Testis (tissue), 3 donors: Measurements from ENCODE around the gene PDE4B. TPM values are rescaled to one million over a fixed set of nuclear protein-coding genes. Genes with fewer than 3 reads are reported as not detected.
A peak's percentile ranks its signal among the peaks of the same experiment; 100 is the strongest.

Experiments used
- DNase-seq: peaks from one replicate; pipeline ENCODE4 v3.0.0-alpha.2; 2019
- H3K27ac ChIP-seq, 2 donors: fragments of 200-600 bp; sonication (generic); one replicate each; pipeline ENCODE4 v1.5.1; 2019
- H3K27me3 ChIP-seq: fragments of 200-600 bp; sonication (generic); one replicate; pipeline ENCODE4 v1.5.1; 2019
- H3K36me3 ChIP-seq: fragments of 200-600 bp; sonication (generic); one replicate; pipeline ENCODE4 v1.5.1; 2017; ENCODE audit warnings: low read depth; ENCODE audit errors: missing control alignments
- H3K4me1 ChIP-seq: fragments of 200-600 bp; sonication (generic); one replicate; pipeline ENCODE4 v1.5.1; 2019
- H3K4me3 ChIP-seq, 2 donors: fragments of 200-600 bp; sonication (generic); one replicate each; pipeline ENCODE4 v1.5.1; 2017 to 2019
- H3K9me3 ChIP-seq: fragments of 200-600 bp; sonication (generic); one replicate; pipeline ENCODE4 v1.5.1; 2017
- POLR2A ChIP-seq: fragments of 450-650 bp; IDR thresholded peaks from one replicate; pipeline ENCODE4 v1.6.1; 2017; ENCODE audit warnings: antibody characterized with exemption, mild to moderate bottlenecking, moderate library complexity
- WGBS, 2 donors: methylation state at CpG; one replicate each; pipeline ENCODE4 v1.1.5; 2018; 5-methylcytosine and 5-hydroxymethylcytosine counted together
- intact Hi-C: fragments of 100-400 bp; cut with DNase I; formaldehyde crosslinking; loops from one replicate; pipeline ENCODE4 v1.15.1; 2023; ENCODE audit warnings: low total_unique reads
- polyA plus RNA-seq: library from polyadenylated mRNA; stranded (reverse); fragments of 350-450 nt; fragmentation: Illumina TruSeq; extraction: RNeasy Lipid Tissue Mini Kit (QIAGEN cat#74804); gene quantifications from one replicate; pipeline ENCODE4 v1.2.3, GENCODE V29; 2014; ENCODE audit warnings: low read depth, low replicate concordance; ENCODE audit not compliant: insufficient read depth
- total RNA-seq, 2 donors: library from RNA; depleted of rRNA; stranded (reverse); fragments of >200 nt; gene quantifications; one replicate each; pipeline ENCODE4 v1.2.3, GENCODE V29; 2016
- TF ChIP-seq, protein P1 (sequence below), 3 experiments: fragments of 450-650 bp in 2 of 3; fragments of 200-600 bp in 1 of 3; sonication (generic) in 1 of 3; IDR thresholded peaks; one replicate each; pipeline ENCODE4 v1.5.1; 2016 to 2019; ENCODE audit warnings: antibody characterized with exemption in 3 of 3, mild to moderate bottlenecking in 2 of 3, moderate library complexity in 1 of 3

PDE4B gene
- total and polyA plus RNA-seq, 3 donors from 2014 or later, result 11.5 to 16.1 (median 12.4) TPM

DNA sequence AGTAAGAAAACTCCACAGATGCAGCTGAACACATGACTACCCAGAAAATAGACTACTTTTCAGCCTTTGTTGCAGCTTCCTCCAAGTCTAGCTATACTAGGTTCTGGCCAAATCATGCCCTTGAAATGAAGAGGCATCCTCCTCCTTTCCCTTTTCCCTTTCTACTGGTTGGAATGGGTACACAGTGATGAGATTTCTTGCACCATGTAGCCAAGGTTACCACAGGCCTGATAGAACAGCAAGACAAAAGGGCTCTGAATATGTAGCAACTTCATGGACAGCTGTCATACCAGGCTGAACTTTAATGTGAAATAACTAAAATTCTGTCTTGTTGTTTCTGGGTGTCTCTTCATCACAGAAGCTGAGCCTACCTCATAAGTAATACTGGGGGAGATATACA is 146.5 kb downstream of the PDE4B start:
- H3K27ac ChIP-seq, result peak overlapping the region in 1 of 2 donors; percentile 17
- H3K36me3 ChIP-seq, result no peaks in the 10 kb centered on the region
- TF ChIP-seq, protein P1, sequence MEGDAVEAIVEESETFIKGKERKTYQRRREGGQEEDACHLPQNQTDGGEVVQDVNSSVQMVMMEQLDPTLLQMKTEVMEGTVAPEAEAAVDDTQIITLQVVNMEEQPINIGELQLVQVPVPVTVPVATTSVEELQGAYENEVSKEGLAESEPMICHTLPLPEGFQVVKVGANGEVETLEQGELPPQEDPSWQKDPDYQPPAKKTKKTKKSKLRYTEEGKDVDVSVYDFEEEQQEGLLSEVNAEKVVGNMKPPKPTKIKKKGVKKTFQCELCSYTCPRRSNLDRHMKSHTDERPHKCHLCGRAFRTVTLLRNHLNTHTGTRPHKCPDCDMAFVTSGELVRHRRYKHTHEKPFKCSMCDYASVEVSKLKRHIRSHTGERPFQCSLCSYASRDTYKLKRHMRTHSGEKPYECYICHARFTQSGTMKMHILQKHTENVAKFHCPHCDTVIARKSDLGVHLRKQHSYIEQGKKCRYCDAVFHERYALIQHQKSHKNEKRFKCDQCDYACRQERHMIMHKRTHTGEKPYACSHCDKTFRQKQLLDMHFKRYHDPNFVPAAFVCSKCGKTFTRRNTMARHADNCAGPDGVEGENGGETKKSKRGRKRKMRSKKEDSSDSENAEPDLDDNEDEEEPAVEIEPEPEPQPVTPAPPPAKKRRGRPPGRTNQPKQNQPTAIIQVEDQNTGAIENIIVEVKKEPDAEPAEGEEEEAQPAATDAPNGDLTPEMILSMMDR (IDR thresholded peaks at IDR 0.05), result no peak
- no peak for TF ChIP-seq POLR2A
- H3K4me3 ChIP-seq, result no peak overlapping the region
- DNase-seq, result peak; percentile 18
- no peaks in the 10 kb centered on the region for H3K9me3 ChIP-seq
- no peaks in the 10 kb centered on the region for H3K4me1 ChIP-seq
- H3K27me3 ChIP-seq, result no peaks in the 10 kb centered on the region
- intact Hi-C loops, result no loop called here

DNA sequence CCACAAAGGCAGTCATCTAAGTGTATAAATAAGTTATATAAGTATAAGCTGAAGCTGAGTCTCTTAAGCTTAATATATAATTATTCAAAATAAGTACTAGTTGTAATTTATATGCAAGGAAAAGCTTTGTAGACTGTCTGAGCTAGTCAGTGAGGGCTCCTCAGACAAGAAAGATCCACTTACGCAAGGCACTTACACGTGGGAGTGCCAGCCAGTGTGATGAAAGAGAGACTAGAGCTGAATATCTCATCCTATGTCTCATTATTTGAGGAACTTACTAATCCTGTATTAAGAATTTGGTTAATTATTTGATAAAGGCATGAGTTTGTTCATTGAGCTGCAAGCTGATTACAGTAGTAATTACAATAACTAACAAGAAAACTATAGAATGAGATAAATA is 146.9 kb downstream of the PDE4B start:
- H3K4me1 ChIP-seq, result no peaks in the 10 kb centered on the region
- H3K4me3 ChIP-seq, result no peak overlapping the region
- H3K36me3 ChIP-seq, result no peaks in the 10 kb centered on the region
- intact Hi-C loops, result no loop called here
- no peak for TF ChIP-seq POLR2A
- TF ChIP-seq, protein P1 (IDR thresholded peaks at IDR 0.05), result no peak
- whole genome bisulfite sequencing, 2 donors, result 23 to 49% methylated on average over 2 of the region's 2 CpGs
- no peaks in the 10 kb centered on the region for H3K27me3 ChIP-seq
- peak; percentile 47 for DNase-seq
- H3K27ac ChIP-seq, result peak overlapping the region in 1 of 2 donors; percentile 17
- H3K9me3 ChIP-seq, result no peaks in the 10 kb centered on the region

DNA sequence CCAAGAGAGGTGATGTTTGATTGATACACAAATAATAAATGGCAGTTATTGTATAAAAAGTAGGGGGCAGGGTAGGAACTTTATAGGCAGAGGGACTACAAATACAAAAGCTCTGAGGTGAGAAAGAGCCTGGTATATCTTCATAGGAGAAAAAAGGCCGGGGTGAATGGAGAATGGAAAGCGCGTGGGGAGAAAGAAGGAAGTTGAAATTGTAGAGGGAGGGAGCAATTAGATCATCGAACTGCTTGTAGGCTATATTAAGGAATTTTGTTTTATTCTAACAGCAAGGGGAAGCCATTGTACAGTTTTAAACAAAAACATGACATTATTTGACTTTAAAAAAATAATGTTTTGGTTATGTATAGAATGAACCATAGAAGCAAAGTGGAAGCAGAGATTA is 147.4 kb downstream of the PDE4B start:
- no peaks in the 10 kb centered on the region for H3K36me3 ChIP-seq
- no peaks in the 10 kb centered on the region for H3K9me3 ChIP-seq
- no peaks in the 10 kb centered on the region for H3K27me3 ChIP-seq
- intact Hi-C loops, result no loop called here
- no peak overlapping the region for H3K27ac ChIP-seq
- DNase-seq, result no peak
- no peak for TF ChIP-seq POLR2A
- TF ChIP-seq, protein P1 (IDR thresholded peaks at IDR 0.05), result no peak
- no peak overlapping the region for H3K4me3 ChIP-seq
- 80 to 81% methylated on average over 4 of the region's 4 CpGs for WGBS, 2 donors
- H3K4me1 ChIP-seq, result no peaks in the 10 kb centered on the region

DNA sequence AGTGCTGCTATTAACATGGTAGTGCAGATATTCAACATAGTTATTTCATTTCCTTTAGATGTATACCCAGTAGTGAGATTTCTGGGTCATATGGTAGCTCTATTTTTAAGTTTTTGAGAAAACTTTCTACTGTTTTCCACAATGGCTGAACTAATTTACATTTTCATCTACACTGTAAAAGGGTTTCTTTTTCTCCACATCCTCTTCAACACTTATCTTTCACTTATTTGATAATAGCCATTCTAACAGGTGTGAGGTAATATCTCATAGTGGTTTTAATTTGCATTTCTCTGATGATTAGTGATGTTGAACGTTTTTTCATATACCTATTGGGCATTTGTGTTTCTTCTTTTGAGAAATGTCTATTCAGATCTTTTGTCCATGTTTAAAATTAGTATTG is 149.8 kb downstream of the PDE4B start:
- H3K27ac ChIP-seq, result no peak overlapping the region
- intact Hi-C loops, result no loop called here
- no peaks in the 10 kb centered on the region for H3K9me3 ChIP-seq
- H3K4me3 ChIP-seq, result no peak overlapping the region
- 33 to 35% methylated on average over 1 of the region's 1 CpG for WGBS, 2 donors
- DNase-seq, result no peak
- H3K27me3 ChIP-seq, result no peaks in the 10 kb centered on the region
- TF ChIP-seq POLR2A, result no peak
- TF ChIP-seq, protein P1 (IDR thresholded peaks at IDR 0.05), result no peak
- H3K4me1 ChIP-seq, result no peaks in the 10 kb centered on the region
- no peaks in the 10 kb centered on the region for H3K36me3 ChIP-seq

DNA sequence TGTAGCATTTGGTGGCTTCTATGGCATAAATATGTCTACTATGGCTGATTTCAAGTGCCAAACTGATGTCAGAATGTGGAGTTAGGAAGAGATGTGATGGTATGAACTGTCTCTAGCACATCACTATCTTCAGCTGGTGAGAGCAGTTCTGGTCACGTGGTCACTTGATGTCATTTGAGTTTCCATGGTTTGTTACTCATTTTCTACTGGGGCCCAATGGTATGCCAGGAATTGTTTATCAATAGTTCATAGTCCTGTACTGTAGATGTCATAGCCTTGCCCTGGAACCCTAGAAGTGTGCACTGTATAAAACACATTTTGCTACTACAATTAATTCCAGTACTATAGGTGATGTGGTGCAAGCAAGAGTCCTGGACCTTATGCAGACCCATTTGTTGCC is 153.7 kb downstream of the PDE4B start:
- TF ChIP-seq, protein P1 (IDR thresholded peaks at IDR 0.05), result no peak
- no peak for TF ChIP-seq POLR2A
- H3K27ac ChIP-seq, result no peak overlapping the region
- no peaks in the 10 kb centered on the region for H3K27me3 ChIP-seq
- intact Hi-C loops, result no loop called here
- no peaks in the 10 kb centered on the region for H3K36me3 ChIP-seq
- WGBS, 2 donors, result 73 to 75% methylated on average over 1 of the region's 1 CpG
- H3K4me3 ChIP-seq, result no peak overlapping the region
- DNase-seq, result no peak
- no peaks in the 10 kb centered on the region for H3K4me1 ChIP-seq
- H3K9me3 ChIP-seq, result no peaks in the 10 kb centered on the region
